Upper lobe of right lung (tissue), 1 donor: Measurements from ENCODE around the gene PRKN. TPM values are rescaled to one million over a fixed set of nuclear protein-coding genes. Genes with fewer than 3 reads are reported as not detected.

Experiments used
- ATAC-seq: fragments of 200-7000 bp; cut with Tn5 transposase; one replicate; pipeline ENCODE4 v1.9.1; 2020; ENCODE audit warnings: mild to moderate bottlenecking, moderate library complexity
- DNase-seq: peaks from one replicate; pipeline ENCODE4 v3.0.0-alpha.2; 2020
- H3K27ac ChIP-seq: fragments of 200-600 bp; one replicate; pipeline ENCODE4 v1.8.0; 2022
- H3K27me3 ChIP-seq: fragments of 200-600 bp; one replicate; pipeline ENCODE4 v1.8.0; 2022; ENCODE audit warnings: mild to moderate bottlenecking
- H3K36me3 ChIP-seq: fragments of 200-600 bp; one replicate; pipeline ENCODE4 v1.8.0; 2022
- H3K4me1 ChIP-seq: fragments of 200-600 bp; one replicate; pipeline ENCODE4 v1.8.0; 2022
- H3K4me3 ChIP-seq: fragments of 200-600 bp; one replicate; pipeline ENCODE4 v1.8.0; 2022; ENCODE audit warnings: mild to moderate bottlenecking
- H3K9me3 ChIP-seq: fragments of 200-600 bp; one replicate; pipeline ENCODE4 v1.8.0; 2022
- intact Hi-C: fragments of 100-400 bp; cut with DNase I; formaldehyde crosslinking; loops from one replicate; pipeline ENCODE4 v1.11.0; 2022
- total RNA-seq: library from RNA; stranded (reverse); fragmentation: NEBNext Ultra II Directional; extraction: Animal tissue kit (Norgen Biotek cat#: 25700); gene quantifications from one replicate; pipeline ENCODE4 v1.2.1, GENCODE V29; 2021
- TF ChIP-seq, protein P1 (sequence below): fragments of 200-600 bp; IDR thresholded peaks from one replicate; pipeline ENCODE4 v1.8.0; 2022; ENCODE audit warnings: antibody characterized with exemption
- donor health status: DM: no; HTN: yes; CAD: no; lungs with severe emphysema.

Gene PRKN
- total RNA-seq, 1 donor from 2014 or later = 2.7 TPM

DNA sequence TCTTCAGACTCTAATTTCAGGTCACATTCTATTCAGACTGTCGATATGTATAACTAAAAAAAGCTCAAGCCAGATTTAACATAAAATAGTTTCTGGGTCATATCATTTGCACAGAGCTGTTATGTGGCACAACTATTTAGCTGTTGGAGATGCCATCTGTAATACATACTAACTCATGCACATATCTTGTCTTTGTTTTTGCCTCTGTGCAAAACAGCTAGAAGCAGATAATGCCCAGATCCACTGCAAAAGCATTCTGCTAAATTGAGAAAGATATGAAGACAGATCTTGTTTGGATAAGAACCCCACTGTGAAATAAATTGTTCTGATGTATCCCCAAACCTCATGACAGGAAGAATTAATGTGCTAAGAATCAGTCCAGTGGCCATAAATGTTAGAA is 930.9 kb downstream of the PRKN start:
- Histone ChIP-seq H3K27me3 (no peaks in the 10 kb centered on the region), H3K9me3 (no peaks in the 10 kb centered on the region), H3K27ac (no peak overlapping the region), H3K36me3 (no peaks in the 10 kb centered on the region), H3K4me1 (no peaks in the 10 kb centered on the region), H3K4me3 (no peak overlapping the region)
- TF ChIP-seq, protein P1, sequence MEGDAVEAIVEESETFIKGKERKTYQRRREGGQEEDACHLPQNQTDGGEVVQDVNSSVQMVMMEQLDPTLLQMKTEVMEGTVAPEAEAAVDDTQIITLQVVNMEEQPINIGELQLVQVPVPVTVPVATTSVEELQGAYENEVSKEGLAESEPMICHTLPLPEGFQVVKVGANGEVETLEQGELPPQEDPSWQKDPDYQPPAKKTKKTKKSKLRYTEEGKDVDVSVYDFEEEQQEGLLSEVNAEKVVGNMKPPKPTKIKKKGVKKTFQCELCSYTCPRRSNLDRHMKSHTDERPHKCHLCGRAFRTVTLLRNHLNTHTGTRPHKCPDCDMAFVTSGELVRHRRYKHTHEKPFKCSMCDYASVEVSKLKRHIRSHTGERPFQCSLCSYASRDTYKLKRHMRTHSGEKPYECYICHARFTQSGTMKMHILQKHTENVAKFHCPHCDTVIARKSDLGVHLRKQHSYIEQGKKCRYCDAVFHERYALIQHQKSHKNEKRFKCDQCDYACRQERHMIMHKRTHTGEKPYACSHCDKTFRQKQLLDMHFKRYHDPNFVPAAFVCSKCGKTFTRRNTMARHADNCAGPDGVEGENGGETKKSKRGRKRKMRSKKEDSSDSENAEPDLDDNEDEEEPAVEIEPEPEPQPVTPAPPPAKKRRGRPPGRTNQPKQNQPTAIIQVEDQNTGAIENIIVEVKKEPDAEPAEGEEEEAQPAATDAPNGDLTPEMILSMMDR = no peak
- no peak for DNase-seq
- no peak for ATAC-seq
- intact Hi-C loops = no loop called here

DNA sequence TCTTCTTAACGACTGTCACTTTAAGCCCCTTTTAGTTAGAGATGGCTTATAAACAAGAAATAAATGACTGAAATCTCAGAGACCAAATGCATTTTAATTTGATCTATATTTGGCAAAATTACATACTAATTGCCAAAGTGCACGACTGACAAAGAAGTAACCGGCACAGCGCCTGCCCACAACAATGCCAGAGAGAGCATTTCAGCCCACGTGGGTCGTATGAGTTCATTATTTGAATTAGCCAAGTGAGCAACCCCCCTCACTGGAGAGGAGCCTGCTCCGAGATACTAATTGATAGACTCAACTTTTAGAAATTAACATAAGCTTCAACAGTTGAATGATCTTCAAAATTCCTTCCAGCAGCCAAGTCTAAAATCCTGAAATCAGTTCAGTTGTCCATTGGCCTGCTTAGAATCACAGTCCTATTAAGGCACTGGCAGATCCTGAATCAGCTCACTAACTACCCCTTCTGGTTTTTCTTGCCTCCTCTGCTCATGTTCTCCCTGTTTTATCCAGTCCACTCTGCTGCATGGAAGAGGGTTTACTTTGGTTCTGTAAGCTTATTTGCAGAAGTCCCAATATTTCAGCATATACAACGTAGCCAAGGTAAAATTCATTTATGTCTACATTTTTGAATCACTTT is 934.6 kb downstream of the PRKN start:
- intact Hi-C loops = no loop called here
- Histone ChIP-seq H3K4me1 (no peaks in the 10 kb centered on the region), H3K36me3 (no peaks in the 10 kb centered on the region), H3K4me3 (no peak overlapping the region), H3K27ac (no peak overlapping the region), H3K27me3 (no peaks in the 10 kb centered on the region), H3K9me3 (no peaks in the 10 kb centered on the region)
- DNase-seq = no peak
- TF ChIP-seq, protein P1 = no peak
- ATAC-seq = no peak

DNA sequence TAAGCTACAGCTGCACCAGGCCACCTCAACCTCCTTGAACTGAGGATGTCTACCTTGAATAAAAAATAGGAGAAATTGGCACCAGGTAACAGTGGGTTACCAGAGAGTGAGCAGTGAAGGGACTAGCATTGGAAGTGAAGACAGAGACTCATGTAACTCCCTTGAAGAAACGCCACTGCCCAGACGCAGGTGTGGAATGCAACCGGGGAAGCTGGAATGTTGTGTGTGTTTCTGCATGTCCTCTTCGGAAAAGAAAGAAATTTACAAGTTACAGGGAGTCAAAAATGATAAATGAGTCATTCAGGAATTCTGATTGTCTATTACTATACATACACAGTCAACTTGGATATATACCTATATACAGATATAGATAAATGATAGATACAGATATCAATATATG is 939.0 kb downstream of the PRKN start:
- no peak overlapping the region for H3K27ac ChIP-seq
- H3K9me3 ChIP-seq = no peaks in the 10 kb centered on the region
- H3K27me3 ChIP-seq = no peaks in the 10 kb centered on the region
- intact Hi-C loops = no loop called here
- DNase-seq (no peak), ATAC-seq (no peak)
- TF ChIP-seq, protein P1 = no peak
- no peaks in the 10 kb centered on the region for H3K36me3 ChIP-seq
- H3K4me1 ChIP-seq = no peaks in the 10 kb centered on the region
- no peak overlapping the region for H3K4me3 ChIP-seq

DNA sequence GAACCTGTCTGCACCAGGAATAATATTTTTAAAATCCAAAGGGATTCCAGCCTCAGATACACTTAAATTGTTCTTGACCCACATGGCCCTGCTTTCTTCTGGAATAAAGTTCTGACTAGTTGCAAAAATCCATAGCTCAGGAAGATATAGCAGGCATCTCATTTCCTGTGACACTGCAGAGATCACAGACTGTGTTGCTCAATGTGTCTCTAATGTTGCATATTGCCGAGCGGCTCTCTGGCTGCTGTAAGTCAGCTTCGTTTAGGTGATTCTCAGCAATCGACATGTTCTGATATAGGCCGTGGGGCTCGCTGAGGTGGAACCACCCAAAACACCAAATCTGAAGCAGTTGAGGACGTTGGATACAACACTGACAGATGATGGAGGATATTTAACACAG is 955.4 kb downstream of the PRKN start:
- Histone ChIP-seq H3K9me3 (no peaks in the 10 kb centered on the region), H3K4me1 (no peaks in the 10 kb centered on the region), H3K27ac (no peak overlapping the region), H3K27me3 (no peaks in the 10 kb centered on the region), H3K4me3 (no peak overlapping the region), H3K36me3 (no peaks in the 10 kb centered on the region)
- TF ChIP-seq, protein P1 = no peak
- ATAC-seq (no peak), DNase-seq (no peak)
- intact Hi-C loops = no loop called here

DNA sequence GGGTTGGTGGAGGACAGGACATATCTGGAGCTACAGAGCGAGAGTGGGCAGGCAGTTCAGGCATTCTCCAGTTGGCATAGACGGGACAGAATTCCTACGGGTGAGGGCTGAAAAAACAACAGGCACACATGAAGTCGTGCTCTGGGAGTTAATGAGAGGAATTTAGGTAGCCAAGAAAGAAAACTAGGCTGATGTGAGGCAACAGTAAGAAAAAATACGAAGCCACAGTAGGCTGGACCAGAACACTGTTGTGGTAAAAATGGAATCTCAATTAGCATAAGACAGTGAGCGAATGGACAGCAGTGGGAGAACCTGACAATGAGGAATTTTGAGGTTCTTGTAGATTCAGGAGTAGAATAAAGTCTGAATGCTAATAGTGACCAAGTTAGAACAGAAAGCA is 965.6 kb downstream of the PRKN start:
- Histone ChIP-seq H3K4me3 (no peak overlapping the region), H3K27me3 (no peaks in the 10 kb centered on the region), H3K36me3 (no peaks in the 10 kb centered on the region), H3K9me3 (no peaks in the 10 kb centered on the region), H3K27ac (no peak overlapping the region), H3K4me1 (no peaks in the 10 kb centered on the region)
- intact Hi-C loops = no loop called here
- TF ChIP-seq, protein P1 = no peak
- no peak for ATAC-seq
- DNase-seq = no peak

DNA sequence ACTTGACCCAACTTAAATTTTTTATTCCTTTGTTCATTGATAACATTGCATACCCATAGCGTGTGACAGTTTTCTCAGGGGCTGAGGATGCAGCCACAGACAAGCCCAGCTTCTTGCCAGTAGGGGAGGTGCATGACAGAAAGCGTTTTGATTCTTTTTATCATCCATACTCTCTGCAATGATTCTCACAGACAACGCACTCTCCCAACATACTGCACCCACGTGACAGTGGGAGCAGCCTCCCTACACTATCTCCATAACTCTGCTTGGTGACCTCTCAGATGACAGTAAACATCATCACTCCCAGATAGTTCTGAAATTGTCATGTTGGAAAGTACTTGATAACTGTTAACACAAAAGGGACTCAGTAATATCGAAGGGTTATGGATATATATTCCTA is 972.5 kb downstream of the PRKN start:
- ATAC-seq (no peak), DNase-seq (no peak)
- no peaks in the 10 kb centered on the region for H3K4me1 ChIP-seq
- H3K36me3 ChIP-seq = no peaks in the 10 kb centered on the region
- no peaks in the 10 kb centered on the region for H3K27me3 ChIP-seq
- no peak overlapping the region for H3K27ac ChIP-seq
- no peaks in the 10 kb centered on the region for H3K9me3 ChIP-seq
- H3K4me3 ChIP-seq = no peak overlapping the region
- TF ChIP-seq, protein P1 = no peak
- intact Hi-C loops = no loop called here
